DND-41 (cell line): ENCODE results near the gene TPM4.

ENCODE experiments used
- ATAC-seq: fragments of 200-7000 bp; cut with Tn5 transposase; 3 replicates; pipeline ENCODE4 v1.9.1; 2021; ENCODE audit warnings: low read depth; ENCODE audit not compliant: insufficient read depth
- DNase-seq: peaks from one replicate; pipeline ENCODE4 v3.0.0-alpha.2; 2020
- H2AFZ ChIP-seq: 2 replicates; pipeline ENCODE4 v1.6.0; 2012; ENCODE audit warnings: low read depth, low read length
- H3K27ac ChIP-seq: 2 replicates; pipeline ENCODE4 v1.5.1; 2012; ENCODE audit warnings: low read length, inconsistent platforms
- H3K27me3 ChIP-seq: fragments of 200-600 bp; sonication (generic); 2 replicates; pipeline ENCODE4 v1.6.0; 2012; ENCODE audit warnings: low read length, mild to moderate bottlenecking, inconsistent platforms; ENCODE audit not compliant: insufficient read depth, poor library complexity
- H3K36me3 ChIP-seq: 2 replicates; pipeline ENCODE4 v1.5.1; 2012; ENCODE audit warnings: low read length, inconsistent platforms; ENCODE audit not compliant: insufficient read depth
- H3K4me1 ChIP-seq: 2 replicates; pipeline ENCODE4 v1.5.1; 2012; ENCODE audit warnings: mild to moderate bottlenecking, low read length; ENCODE audit not compliant: insufficient read depth
- H3K4me2 ChIP-seq: 2 replicates; pipeline ENCODE4 v1.6.0; 2012; ENCODE audit warnings: mild to moderate bottlenecking, moderate library complexity, low read length, inconsistent platforms; ENCODE audit not compliant: insufficient read depth
- H3K4me3 ChIP-seq, 2 experiments: fragments of 200-600 bp in 1 of 2; shearing (Covaris generic) in 1 of 2; 2 replicates each; pipeline ENCODE4 v1.5.1; 2012 to 2016; ENCODE audit warnings: inconsistent platforms in 2 of 2, low read length in 2 of 2, mild to moderate bottlenecking in 2 of 2, low read depth in 1 of 2, moderate library complexity in 1 of 2
- H3K79me2 ChIP-seq: 2 replicates; pipeline ENCODE4 v1.6.0; 2012; ENCODE audit warnings: low read length, inconsistent platforms; ENCODE audit not compliant: insufficient read depth
- H3K9ac ChIP-seq: 2 replicates; pipeline ENCODE4 v1.6.0; 2012; ENCODE audit warnings: low read depth, mild to moderate bottlenecking, inconsistent platforms, low read length, moderate library complexity
- H3K9me3 ChIP-seq: 2 replicates; pipeline ENCODE4 v1.5.1; 2012; ENCODE audit warnings: low read length, moderate library complexity, mild to moderate bottlenecking, inconsistent platforms; ENCODE audit not compliant: insufficient read depth, severe bottlenecking
- H4K20me1 ChIP-seq: 2 replicates; pipeline ENCODE4 v1.6.0; 2012; ENCODE audit warnings: low read length; ENCODE audit not compliant: insufficient read depth
- CTCF ChIP-seq: IDR thresholded peaks from 2 replicates; pipeline ENCODE4 v1.5.1; 2012; ENCODE audit warnings: borderline replicate concordance, low read length, moderate library complexity, mild to moderate bottlenecking; ENCODE audit not compliant: poor library complexity, severe bottlenecking; ENCODE audit errors: extremely low read depth
- EZH2 ChIP-seq: IDR thresholded peaks from 3 replicates; pipeline ENCODE4 v1.6.1; 2012; ENCODE audit warnings: borderline replicate concordance, low read depth, mild to moderate bottlenecking, moderate library complexity, low read length, inconsistent platforms; ENCODE audit not compliant: severe bottlenecking

Gene TPM4

GRCh38 chr19:16060294-16060693 lies 16.0 kb upstream of the TPM4 start:
- H3K4me1 ChIP-seq: no peaks in the 10 kb centered on the region
- no peak overlapping the region for H2AFZ ChIP-seq
- no peak overlapping the region for H3K27ac ChIP-seq
- no peaks in the 10 kb centered on the region for H3K36me3 ChIP-seq
- no peak for DNase-seq
- no peak for ATAC-seq
- no peak for TF ChIP-seq EZH2
- no peak for TF ChIP-seq CTCF
- no peaks in the 10 kb centered on the region for H4K20me1 ChIP-seq
- no peaks in the 10 kb centered on the region for H3K79me2 ChIP-seq
- no peak overlapping the region for H3K4me2 ChIP-seq
- no peak overlapping the region for H3K9ac ChIP-seq
- no peaks in the 10 kb centered on the region for H3K27me3 ChIP-seq
- H3K4me3 ChIP-seq: no peak overlapping the region
- H3K9me3 ChIP-seq: peaks cover 6% of the 10 kb centered on the region

GRCh38 chr19:16061943-16062342 lies 14.4 kb upstream of the TPM4 start:
- Histone ChIP-seq H3K4me3 (no peak overlapping the region), H4K20me1 (no peaks in the 10 kb centered on the region), H3K9me3 (peaks cover 3% of the 10 kb centered on the region), H3K4me1 (no peaks in the 10 kb centered on the region), H3K36me3 (no peaks in the 10 kb centered on the region), H3K4me2 (no peak overlapping the region), H3K79me2 (no peaks in the 10 kb centered on the region), H3K27me3 (no peaks in the 10 kb centered on the region), H3K27ac (no peak overlapping the region), H3K9ac (no peak overlapping the region), H2AFZ (no peak overlapping the region)
- ATAC-seq (no peak), DNase-seq (no peak)
- TF ChIP-seq EZH2 (no peak), CTCF (no peak)

- Histone ChIP-seq H3K27me3 (no peaks in the 10 kb centered on the region), H3K9ac (no peak overlapping the region), H3K4me3 (no peak overlapping the region), H2AFZ (no peak overlapping the region), H3K27ac (no peak overlapping the region), H3K79me2 (no peaks in the 10 kb centered on the region), H3K9me3 (peaks cover 3% of the 10 kb centered on the region), H3K4me1 (no peaks in the 10 kb centered on the region), H4K20me1 (no peaks in the 10 kb centered on the region), H3K4me2 (no peak overlapping the region), H3K36me3 (no peaks in the 10 kb centered on the region)
- peak; percentile 79 for DNase-seq
- peak; percentile 78 for ATAC-seq
- TF ChIP-seq CTCF: peak; percentile 95
- TF ChIP-seq EZH2: no peak
Measured at GRCh38 chr19:16062789-16063188, 13.5 kb upstream of the TPM4 start.
